ENCODE measurements around the gene UBALD1. TPM values are rescaled to one million over a fixed set of nuclear protein-coding genes. Genes with fewer than 3 reads are reported as not detected.

The UBALD1 gene
- 10 to 100 TPM; 12.2 to 13.4 TPM for total RNA-seq

- Mint-ChIP-seq H3K4me1 (ENCODE audit: low read depth) (peaks cover 34% of the 10 kb centered on the region), H3K27me3 (no peaks in the 10 kb centered on the region), H3K4me3 (peak within 1 kb of the TSS; percentile 82), H3K27ac (peak within 1 kb of the TSS; percentile 95), H3K36me3 (ENCODE audit: low read depth) (no peaks in the 10 kb centered on the region), H3K9me3 (no peaks in the 10 kb centered on the region)
- intact Hi-C loops (cut with micrococcal nuclease) = no loop called here
- POLR2A ChIA-PET = interaction anchor here (1.2 to 2.5 kb wide), 3 partner anchors 11 to 289 kb away, joined by 3 to 16 read pairs (median 4); partner anchors contain the start of gene MGRN1
- CTCF ChIA-PET = interaction anchor here (1.6 to 3.1 kb wide), 2 partner anchors 9 to 76 kb away, joined by 3 to 16 read pairs; partner anchors contain the start of genes CDIP1 and MGRN1
- ATAC-seq (peak; percentile 60), DNase-seq (peak; percentile 89)
- TF ChIP-seq, protein P1, sequence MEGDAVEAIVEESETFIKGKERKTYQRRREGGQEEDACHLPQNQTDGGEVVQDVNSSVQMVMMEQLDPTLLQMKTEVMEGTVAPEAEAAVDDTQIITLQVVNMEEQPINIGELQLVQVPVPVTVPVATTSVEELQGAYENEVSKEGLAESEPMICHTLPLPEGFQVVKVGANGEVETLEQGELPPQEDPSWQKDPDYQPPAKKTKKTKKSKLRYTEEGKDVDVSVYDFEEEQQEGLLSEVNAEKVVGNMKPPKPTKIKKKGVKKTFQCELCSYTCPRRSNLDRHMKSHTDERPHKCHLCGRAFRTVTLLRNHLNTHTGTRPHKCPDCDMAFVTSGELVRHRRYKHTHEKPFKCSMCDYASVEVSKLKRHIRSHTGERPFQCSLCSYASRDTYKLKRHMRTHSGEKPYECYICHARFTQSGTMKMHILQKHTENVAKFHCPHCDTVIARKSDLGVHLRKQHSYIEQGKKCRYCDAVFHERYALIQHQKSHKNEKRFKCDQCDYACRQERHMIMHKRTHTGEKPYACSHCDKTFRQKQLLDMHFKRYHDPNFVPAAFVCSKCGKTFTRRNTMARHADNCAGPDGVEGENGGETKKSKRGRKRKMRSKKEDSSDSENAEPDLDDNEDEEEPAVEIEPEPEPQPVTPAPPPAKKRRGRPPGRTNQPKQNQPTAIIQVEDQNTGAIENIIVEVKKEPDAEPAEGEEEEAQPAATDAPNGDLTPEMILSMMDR (IDR thresholded peaks at IDR 0.05) = no peak
These were observed at the start of gene UBALD1 for GRCh38 chr16:4614571-4615383. Gene UBALD1, minus strand, starts transcription at chr16:4614888. Its CDS starts 91 bp downstream, at chr16:4614797.

DNA sequence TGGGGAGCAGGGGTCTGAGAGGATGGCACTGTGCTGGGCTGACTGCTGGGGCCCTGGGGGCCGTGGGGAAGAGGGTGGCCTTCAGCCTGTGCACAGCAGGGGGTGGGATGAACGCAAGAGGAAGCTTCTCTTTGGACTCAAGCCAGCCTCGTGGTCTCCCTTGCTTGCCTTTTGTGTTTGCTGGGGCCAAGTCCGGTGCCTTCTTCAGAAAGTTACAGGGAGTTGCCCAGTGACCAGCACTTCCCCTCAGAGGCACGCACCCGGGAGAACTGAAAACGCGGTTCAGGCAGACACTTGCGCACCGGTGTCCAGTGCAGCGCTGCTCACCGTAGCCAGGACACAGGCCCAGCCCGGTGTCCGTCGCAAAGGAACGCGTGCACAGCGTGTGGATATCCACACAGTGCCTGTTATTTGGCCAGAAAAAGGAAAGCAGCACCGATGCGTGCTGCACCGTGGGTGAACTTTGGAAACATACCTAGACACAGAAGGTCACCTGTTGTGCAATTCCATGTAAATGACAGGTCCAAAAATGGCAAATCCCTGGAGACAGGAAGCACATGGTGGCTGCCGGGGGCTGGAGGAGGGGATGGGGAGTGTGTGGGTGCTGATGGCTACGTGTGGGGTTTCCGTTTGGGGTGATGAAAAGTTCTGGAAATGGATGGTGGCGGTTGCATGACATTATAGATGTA is 49.2 kb upstream of the UBALD1 start:
- CTCF ChIA-PET = interaction anchor here (0.7 to 1.0 kb wide), 2 partner anchors 10 to 71 kb away, joined by 3 read pairs; partner anchors contain the start of gene DNAAF8
- H3K4me1 Mint-ChIP-seq (ENCODE audit: low read depth) = peaks cover 58% of the 10 kb centered on the region

DNA sequence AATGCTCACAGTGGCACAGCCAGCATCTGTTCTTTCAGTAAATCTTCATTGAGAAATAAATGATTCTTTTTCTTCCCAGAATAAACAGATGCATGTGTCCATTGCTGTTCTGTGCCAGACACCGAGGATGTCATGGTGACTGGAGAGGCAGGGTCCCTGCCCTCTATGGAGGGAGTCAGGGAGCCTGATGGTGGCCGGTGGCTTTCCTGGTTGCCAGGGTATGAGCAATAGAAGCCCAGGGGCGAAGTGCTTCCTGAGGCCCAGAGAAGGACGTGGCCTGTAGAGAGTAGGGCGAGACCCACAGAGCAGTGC is 48.7 kb upstream of the UBALD1 start:
- Mint-ChIP-seq H3K4me1 (ENCODE audit: low read depth) (peaks cover 63% of the 10 kb centered on the region), H3K4me3 (no peak overlapping the region), H3K27me3 (no peaks in the 10 kb centered on the region), H3K27ac (peak overlapping the region; percentile 90), H3K36me3 (ENCODE audit: low read depth) (peaks cover 28% of the 10 kb centered on the region), H3K9me3 (no peaks in the 10 kb centered on the region)
- DNase-seq = no peak
- CTCF ChIA-PET = no interaction called here
- POLR2A ChIA-PET = no interaction called here
- TF ChIP-seq, protein P1 (IDR thresholded peaks at IDR 0.05) = no peak
- no peak for ATAC-seq
- intact Hi-C loops (cut with micrococcal nuclease) = no loop called here

More for the DNA sequence above, 49.2 kb upstream of the UBALD1 start:
- TF ChIP-seq, protein P1 (IDR thresholded peaks at IDR 0.05) = no peak
- no peaks in the 10 kb centered on the region for H3K27me3 Mint-ChIP-seq
- POLR2A ChIA-PET = interaction anchor here (1.2 kb wide), 1 partner anchor 185 kb away, joined by 4 read pairs; no protein-coding TSS in a partner anchor
- H3K4me3 Mint-ChIP-seq = peak overlapping the region; percentile 45
- H3K27ac Mint-ChIP-seq = peak overlapping the region; percentile 90
- DNase-seq = peak; percentile 44
- H3K36me3 Mint-ChIP-seq (ENCODE audit: low read depth) = peaks cover 28% of the 10 kb centered on the region
- H3K9me3 Mint-ChIP-seq = no peaks in the 10 kb centered on the region
- ATAC-seq = no peak
- intact Hi-C loops (cut with micrococcal nuclease) = no loop called here

DNA sequence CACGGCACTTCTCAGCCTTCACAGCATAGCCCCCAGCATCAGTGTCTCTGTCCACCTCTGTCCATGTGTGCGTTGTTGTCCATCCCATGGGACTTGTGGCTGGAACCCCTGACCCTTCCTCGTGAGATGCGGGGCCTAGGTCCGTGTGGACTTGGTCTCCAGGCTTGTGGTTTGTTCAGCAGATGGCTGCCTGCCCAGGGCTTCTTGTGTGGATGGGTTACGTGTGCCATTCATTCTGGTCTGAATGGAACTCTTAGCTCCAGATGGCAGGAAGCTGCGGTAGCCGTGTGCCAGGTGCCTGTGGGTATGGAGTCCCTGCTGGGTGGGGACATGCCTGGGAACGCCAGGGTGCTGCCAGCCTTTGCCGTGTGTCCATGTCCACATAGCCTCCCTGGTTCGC is 47.0 kb upstream of the UBALD1 start:
- H3K4me3 Mint-ChIP-seq = no peak overlapping the region

More for the DNA sequence above, 47.0 kb upstream of the UBALD1 start:
- CTCF ChIA-PET = interaction anchor here (0.9 to 3.7 kb wide), 4 partner anchors 11 to 113 kb away, joined by 3 to 23 read pairs (median 5); partner anchors contain the start of gene MGRN1
- intact Hi-C loops (cut with micrococcal nuclease) = no loop called here
- H3K9me3 Mint-ChIP-seq = no peaks in the 10 kb centered on the region
- H3K27me3 Mint-ChIP-seq = no peaks in the 10 kb centered on the region
- H3K36me3 Mint-ChIP-seq (ENCODE audit: low read depth) = peaks cover 22% of the 10 kb centered on the region
- no peak overlapping the region for H3K27ac Mint-ChIP-seq
- POLR2A ChIA-PET = interaction anchor here (1.5 to 2.2 kb wide), 3 partner anchors 9 to 15 kb away, joined by 5 to 6 read pairs (median 6); no protein-coding TSS in a partner anchor
- no peak for DNase-seq
- peaks cover 64% of the 10 kb centered on the region for H3K4me1 Mint-ChIP-seq (ENCODE audit: low read depth)
- TF ChIP-seq, protein P1 (IDR thresholded peaks at IDR 0.05) = no peak
- no peak for ATAC-seq

All from activated CD8-positive, alpha-beta T cell treated with anti-CD3 and anti-CD28 coated beads for 36 hours (primary cell).